HG03108 (cell line): ENCODE measurements around the gene CDKL4.
"Not testable (repeated sequence)": the region's sequence is repeated elsewhere in the genome, so short reads cannot be mapped to it uniquely, and the experiment has no call there.

ENCODE experiments used
- ATAC-seq: cut with Tn5 transposase; IDR thresholded peaks from one replicate; pipeline ENCODE4 v1.9.1; 2021; ENCODE audit warnings: moderate library complexity; ENCODE audit not compliant: unreplicated experiment

The CDKL4 gene

DNA sequence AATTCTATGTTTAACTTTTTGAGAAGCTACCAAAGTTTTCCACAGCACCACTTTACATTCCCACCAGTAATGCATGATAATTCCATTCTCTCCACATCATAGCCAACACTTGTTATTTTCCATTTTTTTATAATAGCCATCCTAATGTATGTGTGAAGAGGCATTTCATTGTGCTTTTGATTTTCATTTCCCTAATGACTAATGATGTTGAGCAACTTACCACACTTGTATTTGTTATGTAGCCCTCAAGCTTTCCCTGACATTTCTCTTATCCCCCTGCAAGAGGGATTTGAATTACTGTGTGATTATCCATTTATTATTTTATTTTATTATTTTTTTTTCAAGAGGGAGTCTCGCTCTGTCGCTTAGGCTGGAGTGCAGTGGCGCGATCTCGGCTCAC lies 99.4 kb downstream of the CDKL4 start:
- ATAC-seq, result no peak

GRCh38 chr2:39142904-39143605 lies 100.7 kb downstream of the CDKL4 start:
- ATAC-seq, result no peak

DNA sequence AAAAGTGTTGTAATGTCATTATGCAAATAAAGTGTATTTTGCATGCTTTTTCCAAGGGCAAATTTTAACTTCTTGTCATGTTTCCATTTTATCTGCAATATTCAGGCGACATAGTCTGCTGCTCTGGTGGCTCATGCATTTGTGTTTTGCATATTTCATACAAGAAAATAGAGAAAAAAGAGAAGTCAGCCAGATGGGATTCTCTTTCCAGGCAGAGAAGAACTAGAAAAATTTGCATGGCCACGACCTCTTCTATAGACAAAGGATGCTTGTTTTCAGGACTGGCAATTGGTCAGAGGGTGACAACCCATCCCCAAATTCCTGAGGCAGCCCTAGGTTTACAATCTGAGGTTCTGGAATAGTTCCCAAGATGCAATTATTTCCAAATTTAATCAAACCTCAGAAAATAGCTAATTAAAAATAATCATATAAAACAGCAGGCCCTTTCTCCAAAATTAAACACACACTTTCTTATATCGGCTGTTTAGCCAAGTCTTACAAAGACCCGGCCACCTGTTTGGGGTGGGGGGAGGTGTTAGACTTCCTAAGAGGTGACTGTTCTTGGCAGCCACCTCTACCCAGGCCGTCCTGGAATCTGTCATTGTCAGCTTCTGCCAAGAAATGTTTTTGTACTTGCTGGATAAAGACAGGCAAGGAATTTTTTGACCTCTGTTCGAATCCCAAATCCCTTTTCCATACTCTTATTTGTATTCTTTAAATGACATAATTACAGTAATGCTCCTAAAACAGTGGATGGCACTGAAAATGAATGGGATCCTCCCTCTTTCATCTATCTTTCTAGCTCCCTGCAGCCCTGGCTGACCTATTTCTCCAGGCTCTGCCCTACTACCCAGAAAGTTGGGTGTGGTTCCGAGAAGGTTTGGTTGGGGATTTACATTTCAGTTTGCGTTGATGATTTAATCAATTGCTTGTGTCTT lies 102.2 kb downstream of the CDKL4 start:
- no peak for ATAC-seq

DNA sequence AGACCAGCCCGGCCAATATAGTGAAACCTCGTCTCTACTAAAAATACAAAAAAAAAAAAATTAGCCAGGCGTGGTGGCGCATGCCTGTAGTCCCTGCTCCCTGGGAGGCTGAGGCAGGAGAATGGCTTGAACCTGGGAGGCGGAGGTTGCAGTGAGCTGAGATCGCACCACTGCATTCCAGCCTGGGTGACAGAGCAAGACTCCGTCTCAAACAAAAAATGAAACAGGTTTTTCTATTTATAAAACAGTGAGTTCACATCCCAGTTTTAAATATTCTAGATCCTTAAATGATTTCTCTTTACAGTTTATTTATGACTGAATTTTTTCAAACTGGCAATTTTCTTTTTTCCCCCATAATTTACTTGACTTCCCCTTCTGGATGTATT lies 102.8 kb downstream of the CDKL4 start:
- not testable (repeated sequence) for ATAC-seq

DNA sequence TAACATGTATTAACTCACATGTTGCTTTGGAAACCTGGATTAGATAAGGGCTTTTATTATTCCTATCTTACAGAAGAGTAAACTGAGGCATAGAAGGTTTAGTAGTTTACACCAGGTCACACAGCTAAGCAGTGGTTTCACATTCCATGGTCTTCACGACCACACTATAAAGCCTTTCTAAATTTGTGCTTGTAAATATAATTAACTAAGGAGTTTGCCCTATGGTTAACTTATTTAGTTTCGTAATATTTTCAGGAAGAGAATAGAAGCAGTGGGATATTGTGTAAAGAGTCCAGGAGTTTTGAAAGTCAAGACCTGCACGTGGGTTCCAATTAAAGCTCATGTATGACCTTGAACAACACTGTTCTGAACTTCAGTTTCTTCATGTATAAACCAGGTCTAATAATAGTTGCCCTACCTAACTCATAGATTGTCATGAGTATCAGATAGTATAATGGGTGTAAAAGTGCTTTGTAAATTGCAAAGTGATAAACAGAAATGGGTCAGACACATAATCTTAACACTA lies 103.4 kb downstream of the CDKL4 start:
- no peak for ATAC-seq

DNA sequence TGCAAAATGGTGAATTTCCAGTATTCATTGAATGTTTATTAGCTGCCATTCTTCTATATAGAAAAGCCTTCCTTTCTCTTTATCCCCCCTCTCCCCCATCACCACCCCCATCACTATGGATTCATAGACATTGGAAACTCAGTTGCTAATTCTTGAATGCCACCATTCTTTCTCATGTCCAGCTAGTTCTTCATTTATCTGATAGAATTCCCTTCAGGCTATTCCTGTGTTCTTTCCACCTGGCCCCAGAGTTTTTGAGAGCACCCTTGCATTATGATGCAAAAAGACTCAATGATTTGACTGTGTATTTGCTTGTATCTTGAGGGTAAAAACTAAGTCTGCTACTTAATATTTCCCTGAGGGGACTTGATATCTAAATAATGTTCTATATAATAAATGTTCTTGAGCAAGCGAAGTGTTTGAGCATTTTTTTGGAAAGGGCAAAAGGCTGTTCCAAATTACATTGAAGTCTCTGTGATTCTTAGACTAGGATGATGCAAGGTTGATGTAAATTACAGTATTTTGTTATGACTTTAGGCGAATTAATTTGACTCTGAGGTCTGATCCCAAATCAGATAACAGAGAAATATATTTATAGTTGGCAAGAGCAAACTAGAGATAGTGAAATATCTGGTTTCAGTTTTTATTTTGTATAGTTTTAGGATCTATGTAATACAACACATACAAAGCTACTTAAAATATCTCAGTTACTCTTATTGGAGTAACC lies 104.1 kb downstream of the CDKL4 start:
- no peak for ATAC-seq

- ATAC-seq, result no peak
Observed at GRCh38 chr2:39138837-39139211, 104.9 kb downstream of the CDKL4 start.

GRCh38 chr2:39138187-39138836 lies 105.5 kb downstream of the CDKL4 start:
- not testable (repeated sequence) for ATAC-seq

DNA sequence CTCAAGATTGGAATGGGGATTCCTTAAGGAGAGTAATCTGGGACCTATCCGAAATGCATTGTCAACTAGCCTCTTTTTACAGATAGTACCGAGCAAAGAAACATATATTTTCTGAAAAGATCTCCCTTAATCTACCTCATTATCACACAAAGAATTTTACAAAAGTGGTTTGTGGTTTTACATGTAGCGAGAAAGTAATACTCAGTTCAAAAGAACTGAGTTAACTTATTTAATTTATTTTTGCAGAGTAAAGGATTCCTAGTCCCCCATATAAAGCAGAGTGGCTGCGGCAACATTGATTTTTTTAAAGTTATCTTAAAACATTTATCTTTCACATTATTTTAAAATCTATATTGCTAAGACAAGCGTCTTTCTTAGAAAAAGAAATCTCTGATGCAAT lies 107.0 kb downstream of the CDKL4 start:
- ATAC-seq, result no peak

- ATAC-seq, result no peak
Observed at GRCh38 chr2:39135690-39136259, 108.0 kb downstream of the CDKL4 start.

- no peak for ATAC-seq
Observed at GRCh38 chr2:39133215-39133851, 110.4 kb downstream of the CDKL4 start.

DNA sequence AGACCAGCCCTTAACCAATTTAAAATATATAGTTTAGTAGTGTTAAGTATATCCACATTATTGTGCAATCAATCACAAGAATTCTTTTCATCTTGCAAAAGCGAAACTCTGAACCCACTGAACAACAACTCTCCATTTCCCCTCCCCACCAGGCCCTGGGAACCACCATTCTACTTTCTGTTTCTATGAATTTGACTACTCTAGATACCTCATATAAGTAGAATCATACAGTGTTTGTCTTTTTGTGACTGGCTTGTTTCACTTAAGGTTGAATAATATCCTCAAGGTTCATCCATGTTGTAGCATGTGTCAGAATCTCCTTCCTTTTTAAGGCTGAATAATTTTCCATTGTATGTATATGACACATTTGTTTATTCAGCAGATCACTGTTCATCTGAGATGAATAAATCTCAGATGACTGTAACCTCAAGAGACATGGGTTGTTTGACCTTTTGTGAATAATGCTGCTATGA lies 114.8 kb downstream of the CDKL4 start:
- peak; percentile 38 for ATAC-seq

- peak; percentile 51 for ATAC-seq
Observed at GRCh38 chr2:39127973-39128372, 115.8 kb downstream of the CDKL4 start.
